Measurements from ENCODE around the gene TP53RK. TPM values are rescaled to one million over a fixed set of nuclear protein-coding genes. Genes with fewer than 3 reads are reported as not detected.

TP53RK gene
- polyA plus RNA-seq, 1 donor from 2014 or later = 22.7 TPM

- no peak overlapping the region for H3K4me2 ChIP-seq (ENCODE audit: low read length)
- H3K9me2 ChIP-seq (ENCODE audit: insufficient read depth, low read length) = no peaks in the 10 kb centered on the region
- H3K79me2 ChIP-seq (replicated peaks; ENCODE audit: insufficient read depth, low read length) = no peaks in the 10 kb centered on the region
- H2AFZ ChIP-seq (ENCODE audit: low read depth, low read length) = no peak overlapping the region
- H3K4me3 ChIP-seq (ENCODE audit: low read length) = no peak overlapping the region
- no peak overlapping the region for H3K27ac ChIP-seq (ENCODE audit: low read length)
- no peaks in the 10 kb centered on the region for H3F3A ChIP-seq (ENCODE audit: insufficient read depth, low read length, poor library complexity, severe bottlenecking)
- no peak for TF ChIP-seq CTCF (IDR thresholded peaks at IDR 0.05; ENCODE audit: poor library complexity, severe bottlenecking)
- no peak for TF ChIP-seq RAD21 (conservative IDR thresholded peaks at IDR 0.05)
- TF ChIP-seq MXI1 (conservative IDR thresholded peaks at IDR 0.05; ENCODE audit: poor library complexity, severe bottlenecking) = no peak
- TF ChIP-seq, protein P1, sequence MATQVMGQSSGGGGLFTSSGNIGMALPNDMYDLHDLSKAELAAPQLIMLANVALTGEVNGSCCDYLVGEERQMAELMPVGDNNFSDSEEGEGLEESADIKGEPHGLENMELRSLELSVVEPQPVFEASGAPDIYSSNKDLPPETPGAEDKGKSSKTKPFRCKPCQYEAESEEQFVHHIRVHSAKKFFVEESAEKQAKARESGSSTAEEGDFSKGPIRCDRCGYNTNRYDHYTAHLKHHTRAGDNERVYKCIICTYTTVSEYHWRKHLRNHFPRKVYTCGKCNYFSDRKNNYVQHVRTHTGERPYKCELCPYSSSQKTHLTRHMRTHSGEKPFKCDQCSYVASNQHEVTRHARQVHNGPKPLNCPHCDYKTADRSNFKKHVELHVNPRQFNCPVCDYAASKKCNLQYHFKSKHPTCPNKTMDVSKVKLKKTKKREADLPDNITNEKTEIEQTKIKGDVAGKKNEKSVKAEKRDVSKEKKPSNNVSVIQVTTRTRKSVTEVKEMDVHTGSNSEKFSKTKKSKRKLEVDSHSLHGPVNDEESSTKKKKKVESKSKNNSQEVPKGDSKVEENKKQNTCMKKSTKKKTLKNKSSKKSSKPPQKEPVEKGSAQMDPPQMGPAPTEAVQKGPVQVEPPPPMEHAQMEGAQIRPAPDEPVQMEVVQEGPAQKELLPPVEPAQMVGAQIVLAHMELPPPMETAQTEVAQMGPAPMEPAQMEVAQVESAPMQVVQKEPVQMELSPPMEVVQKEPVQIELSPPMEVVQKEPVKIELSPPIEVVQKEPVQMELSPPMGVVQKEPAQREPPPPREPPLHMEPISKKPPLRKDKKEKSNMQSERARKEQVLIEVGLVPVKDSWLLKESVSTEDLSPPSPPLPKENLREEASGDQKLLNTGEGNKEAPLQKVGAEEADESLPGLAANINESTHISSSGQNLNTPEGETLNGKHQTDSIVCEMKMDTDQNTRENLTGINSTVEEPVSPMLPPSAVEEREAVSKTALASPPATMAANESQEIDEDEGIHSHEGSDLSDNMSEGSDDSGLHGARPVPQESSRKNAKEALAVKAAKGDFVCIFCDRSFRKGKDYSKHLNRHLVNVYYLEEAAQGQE (IDR thresholded peaks at IDR 0.05; ENCODE audit: borderline replicate concordance) = no peak
- no peak for TF ChIP-seq POLR2AphosphoS5 (IDR thresholded peaks at IDR 0.05)
- TF ChIP-seq EZH2 (IDR thresholded peaks at IDR 0.05; ENCODE audit: borderline replicate concordance, insufficient read depth, low read length, poor library complexity, severe bottlenecking) = no peak
- no peak for TF ChIP-seq SMC3 (conservative IDR thresholded peaks at IDR 0.05; ENCODE audit: poor library complexity)
- no peak for TF ChIP-seq TAF1 (IDR thresholded peaks at IDR 0.05; ENCODE audit: low read depth)
- TF ChIP-seq EP300 (conservative IDR thresholded peaks at IDR 0.05; ENCODE audit: poor library complexity, severe bottlenecking) = no peak
- peaks cover 3% of the 10 kb centered on the region for H3K9me3 ChIP-seq (ENCODE audit: low read length)
- H3K9ac ChIP-seq (ENCODE audit: low read length) = no peak overlapping the region
- H3K36me3 ChIP-seq (ENCODE audit: insufficient read depth, low read length) = no peaks in the 10 kb centered on the region
- no peaks in the 10 kb centered on the region for H3K27me3 ChIP-seq (ENCODE audit: insufficient read depth, low read depth, low read length)
- H4K20me1 ChIP-seq (ENCODE audit: insufficient read depth) = no peaks in the 10 kb centered on the region
These were observed 16.6 kb downstream of the TP53RK start for GRCh38 chr20:46672543-46673148.

DNA sequence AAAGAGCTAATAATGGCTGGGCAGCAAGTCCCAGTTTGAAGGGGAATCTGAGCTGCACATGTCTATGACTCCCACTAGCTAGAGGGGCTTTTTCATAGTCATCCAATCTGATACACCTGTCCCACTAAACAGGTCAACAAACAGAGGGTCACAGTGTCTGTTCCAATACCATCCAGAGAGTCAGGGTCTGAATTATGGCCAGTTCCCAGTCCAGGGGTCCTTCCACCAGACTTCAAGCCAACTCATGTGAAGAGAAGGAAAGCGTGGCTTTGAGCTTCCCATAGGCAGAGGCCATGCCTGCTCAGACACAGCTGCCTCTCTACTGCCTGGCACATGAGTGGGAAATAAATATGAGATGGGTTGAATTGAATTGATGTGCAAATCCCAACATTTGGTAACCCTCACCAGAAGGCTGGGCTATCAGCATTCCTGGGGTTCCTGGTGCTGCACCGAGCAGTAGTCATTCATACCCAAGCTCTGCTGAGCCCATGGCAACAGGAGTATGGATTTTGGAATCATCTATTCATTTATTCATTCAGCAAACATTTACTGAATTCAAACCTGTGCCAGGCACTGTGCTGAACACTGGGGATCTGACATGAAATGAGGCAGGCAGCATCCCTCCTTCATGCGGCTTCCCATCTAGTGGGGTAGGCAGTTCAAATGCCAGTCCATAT, 17.2 kb downstream of the TP53RK start:
- H3K27me3 ChIP-seq (ENCODE audit: insufficient read depth, low read depth, low read length) = no peaks in the 10 kb centered on the region
- no peak overlapping the region for H3K4me3 ChIP-seq (ENCODE audit: low read length)
- no peak overlapping the region for H3K27ac ChIP-seq (ENCODE audit: low read length)
- H3K36me3 ChIP-seq (ENCODE audit: insufficient read depth, low read length) = no peaks in the 10 kb centered on the region
- H3K9ac ChIP-seq (ENCODE audit: low read length) = no peak overlapping the region
- H3F3A ChIP-seq (ENCODE audit: insufficient read depth, low read length, poor library complexity, severe bottlenecking) = no peaks in the 10 kb centered on the region
- peaks cover 3% of the 10 kb centered on the region for H3K9me3 ChIP-seq (ENCODE audit: low read length)
- no peak overlapping the region for H3K4me2 ChIP-seq (ENCODE audit: low read length)
- TF ChIP-seq EZH2 (IDR thresholded peaks at IDR 0.05; ENCODE audit: borderline replicate concordance, insufficient read depth, low read length, poor library complexity, severe bottlenecking) = no peak
- no peak for TF ChIP-seq POLR2AphosphoS5 (IDR thresholded peaks at IDR 0.05)
- TF ChIP-seq CTCF (IDR thresholded peaks at IDR 0.05; ENCODE audit: poor library complexity, severe bottlenecking) = no peak
- TF ChIP-seq RAD21 (conservative IDR thresholded peaks at IDR 0.05) = no peak
- TF ChIP-seq MXI1 (conservative IDR thresholded peaks at IDR 0.05; ENCODE audit: poor library complexity, severe bottlenecking) = no peak
- no peak for TF ChIP-seq TAF1 (IDR thresholded peaks at IDR 0.05; ENCODE audit: low read depth)
- no peak for TF ChIP-seq SMC3 (conservative IDR thresholded peaks at IDR 0.05; ENCODE audit: poor library complexity)
- TF ChIP-seq EP300 (conservative IDR thresholded peaks at IDR 0.05; ENCODE audit: poor library complexity, severe bottlenecking) = no peak
- TF ChIP-seq, protein P1 (IDR thresholded peaks at IDR 0.05; ENCODE audit: borderline replicate concordance) = no peak
- no peak overlapping the region for H2AFZ ChIP-seq (ENCODE audit: low read depth, low read length)
- no peaks in the 10 kb centered on the region for H3K9me2 ChIP-seq (ENCODE audit: insufficient read depth, low read length)
- H4K20me1 ChIP-seq (ENCODE audit: insufficient read depth) = no peaks in the 10 kb centered on the region
- H3K79me2 ChIP-seq (replicated peaks; ENCODE audit: insufficient read depth, low read length) = no peaks in the 10 kb centered on the region
